Measurements from ENCODE around the gene BSPH1. TPM values are rescaled to one million over a fixed set of nuclear protein-coding genes. Genes with fewer than 3 reads are reported as not detected.
"Not testable (repeated sequence)": the region's sequence is repeated elsewhere in the genome, so short reads cannot be mapped to it uniquely, and the experiment has no call there.

BSPH1 gene
- total RNA-seq, 1 donor from 2014 or later = not detected

GRCh38 chr19:47949852-47950521, 42.0 kb downstream of the BSPH1 start:
- ATAC-seq; intact Hi-C loops (cut with micrococcal nuclease); DNase-seq: not testable (repeated sequence)

DNA sequence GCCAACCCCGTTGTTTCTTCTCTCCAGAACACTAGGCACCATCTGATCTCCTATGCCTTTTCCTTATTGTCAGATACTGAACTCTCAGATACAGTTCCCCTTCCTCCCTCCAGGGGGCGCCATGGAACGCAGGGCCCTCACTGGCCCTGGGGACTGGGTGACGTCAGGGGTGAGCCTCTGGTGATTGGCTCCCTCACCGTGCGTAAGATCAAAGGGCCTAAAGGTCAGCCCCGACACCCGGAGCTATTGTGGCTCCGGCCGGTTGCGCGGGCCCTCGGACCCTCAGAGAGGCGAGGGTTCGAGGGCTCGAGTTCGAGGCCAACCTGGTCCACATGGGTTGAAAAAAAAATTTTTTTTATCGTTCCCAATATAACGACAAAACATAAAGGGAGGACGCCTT, 63.4 kb downstream of the BSPH1 start:
- intact Hi-C loops (cut with micrococcal nuclease); ATAC-seq; DNase-seq: not testable (repeated sequence)

DNA sequence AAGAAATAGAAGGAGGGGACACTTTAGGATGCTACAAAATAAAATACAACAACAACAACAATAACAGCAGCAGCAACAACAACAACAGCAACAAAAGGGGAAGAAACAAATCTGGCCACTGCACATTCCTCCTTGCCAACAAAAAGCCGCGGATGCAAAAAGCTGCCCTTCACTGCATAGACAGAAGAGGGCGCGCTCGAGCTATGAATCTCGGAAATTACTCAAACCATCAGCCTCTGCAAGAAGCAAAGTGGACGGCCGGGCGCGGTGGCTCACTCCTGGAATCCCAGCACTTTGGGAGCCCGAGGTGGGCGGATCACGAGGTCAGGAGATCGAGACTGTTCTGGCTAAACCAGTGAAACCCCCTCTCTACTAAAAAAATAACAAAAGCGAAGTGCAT, 71.9 kb downstream of the BSPH1 start:
- ATAC-seq; intact Hi-C loops (cut with micrococcal nuclease); DNase-seq: not testable (repeated sequence)

Other genes starting within 250 kb of the BSPH1 start
- gene NOP53, start 246.6 kb downstream of the BSPH1 start, total RNA-seq = 169 TPM
- 1,300 TPM for gene SELENOW, start 213.5 kb downstream of the BSPH1 start, total RNA-seq
- not detected for gene TPRX1, start 187.6 kb downstream of the BSPH1 start, total RNA-seq
- not detected for gene CRX, start 170.2 kb downstream of the BSPH1 start, total RNA-seq
- gene TPRX2, start 132.9 kb downstream of the BSPH1 start, total RNA-seq = not detected
- gene SULT2A1, start 105.9 kb downstream of the BSPH1 start, total RNA-seq = not detected
- gene ELSPBP1, start 2.5 kb upstream of the BSPH1 start, total RNA-seq = not detected
- gene CABP5, start 51.9 kb upstream of the BSPH1 start, total RNA-seq = not detected
- gene PLA2G4C, start 118.6 kb upstream of the BSPH1 start, total RNA-seq = 34.9 TPM
- 2.8 TPM for gene LIG1, start 178.2 kb upstream of the BSPH1 start, total RNA-seq
- gene ZSWIM9, start 178.5 kb upstream of the BSPH1 start, total RNA-seq = 7.9 TPM